Gastroesophageal sphincter (tissue), 3 donors: ENCODE measurements around the gene MYO7A.

Experiments used
- EP300 ChIP-seq: sonication (generic); formaldehyde crosslinking; IDR thresholded peaks from one replicate; pipeline ENCODE4 v1.6.1; 2017; ENCODE audit warnings: antibody characterized with exemption, mild to moderate bottlenecking
- POLR2A ChIP-seq, 2 donors: fragments of 450-650 bp; IDR thresholded peaks; one replicate each; pipeline ENCODE4 v1.6.1; 2017; ENCODE audit warnings: antibody characterized with exemption in 2 of 2, mild to moderate bottlenecking in 2 of 2, moderate library complexity in 1 of 2
- POLR2AphosphoS5 ChIP-seq: sonication (generic); formaldehyde crosslinking; IDR thresholded peaks from one replicate; pipeline ENCODE4 v1.6.1; 2017; ENCODE audit warnings: antibody characterized with exemption
- TF ChIP-seq, protein P1 (sequence below), 4 experiments: fragments of 200-600 bp in 2 of 4; fragments of 450-650 bp in 2 of 4; sonication (generic) in 1 of 4; IDR thresholded peaks; one replicate each; pipeline ENCODE4 v1.5.1; 2017 to 2019; ENCODE audit warnings: antibody characterized with exemption in 4 of 4, mild to moderate bottlenecking in 2 of 4, moderate library complexity in 2 of 4

DNA sequence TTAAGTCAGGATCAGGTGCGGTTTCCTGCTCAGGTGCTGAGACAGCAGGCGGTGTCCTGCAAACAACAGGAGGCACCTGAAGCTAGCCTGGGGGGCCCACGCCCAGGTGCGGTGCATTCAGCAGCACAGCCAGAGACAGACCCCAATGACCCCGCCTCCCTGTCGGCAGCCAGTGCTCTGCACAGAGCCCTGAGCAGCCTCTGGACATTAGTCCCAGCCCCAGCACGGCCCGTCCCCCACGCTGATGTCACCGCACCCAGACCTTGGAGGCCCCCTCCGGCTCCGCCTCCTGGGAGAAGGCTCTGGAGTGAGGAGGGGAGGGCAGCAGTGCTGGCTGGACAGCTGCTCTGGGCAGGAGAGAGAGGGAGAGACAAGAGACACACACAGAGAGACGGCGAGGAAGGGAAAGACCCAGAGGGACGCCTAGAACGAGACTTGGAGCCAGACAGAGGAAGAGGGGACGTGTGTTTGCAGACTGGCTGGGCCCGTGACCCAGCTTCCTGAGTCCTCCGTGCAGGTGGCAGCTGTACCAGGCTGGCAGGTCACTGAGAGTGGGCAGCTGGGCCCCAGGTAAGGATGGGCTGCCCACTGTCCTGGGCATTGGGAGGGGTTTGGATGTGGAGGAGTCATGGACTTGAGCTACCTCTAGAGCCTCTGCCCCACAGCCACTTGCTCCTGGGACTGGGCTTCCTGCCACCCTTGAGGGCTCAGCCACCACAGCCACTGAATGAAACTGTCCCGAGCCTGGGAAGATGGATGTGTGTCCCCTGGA lies at the start of gene MYO7A:
- no peak for TF ChIP-seq POLR2A (IDR thresholded peaks at IDR 0.05)
- TF ChIP-seq, protein P1, sequence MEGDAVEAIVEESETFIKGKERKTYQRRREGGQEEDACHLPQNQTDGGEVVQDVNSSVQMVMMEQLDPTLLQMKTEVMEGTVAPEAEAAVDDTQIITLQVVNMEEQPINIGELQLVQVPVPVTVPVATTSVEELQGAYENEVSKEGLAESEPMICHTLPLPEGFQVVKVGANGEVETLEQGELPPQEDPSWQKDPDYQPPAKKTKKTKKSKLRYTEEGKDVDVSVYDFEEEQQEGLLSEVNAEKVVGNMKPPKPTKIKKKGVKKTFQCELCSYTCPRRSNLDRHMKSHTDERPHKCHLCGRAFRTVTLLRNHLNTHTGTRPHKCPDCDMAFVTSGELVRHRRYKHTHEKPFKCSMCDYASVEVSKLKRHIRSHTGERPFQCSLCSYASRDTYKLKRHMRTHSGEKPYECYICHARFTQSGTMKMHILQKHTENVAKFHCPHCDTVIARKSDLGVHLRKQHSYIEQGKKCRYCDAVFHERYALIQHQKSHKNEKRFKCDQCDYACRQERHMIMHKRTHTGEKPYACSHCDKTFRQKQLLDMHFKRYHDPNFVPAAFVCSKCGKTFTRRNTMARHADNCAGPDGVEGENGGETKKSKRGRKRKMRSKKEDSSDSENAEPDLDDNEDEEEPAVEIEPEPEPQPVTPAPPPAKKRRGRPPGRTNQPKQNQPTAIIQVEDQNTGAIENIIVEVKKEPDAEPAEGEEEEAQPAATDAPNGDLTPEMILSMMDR (IDR thresholded peaks at IDR 0.05) = no peak
- TF ChIP-seq POLR2AphosphoS5 = no peak
- no peak for TF ChIP-seq EP300
